Uterus (tissue), 2 donors: ENCODE data around the gene CACNA1C.

Experiments
- CTCF ChIP-seq, 4 experiments: fragments of 200-600 bp in 2 of 4; fragments of 450-650 bp in 2 of 4; sonication (generic) in 2 of 4; IDR thresholded peaks; one replicate each; pipeline ENCODE4 v1.5.1; 2016 to 2019; ENCODE audit warnings: antibody characterized with exemption in 4 of 4, mild to moderate bottlenecking in 2 of 4, moderate library complexity in 1 of 4
- POLR2A ChIP-seq, 2 donors: fragments of 450-650 bp; IDR thresholded peaks; one replicate each; pipeline ENCODE4 v1.6.1; 2016; ENCODE audit warnings: antibody characterized with exemption in 2 of 2, mild to moderate bottlenecking in 1 of 2, moderate library complexity in 1 of 2

DNA sequence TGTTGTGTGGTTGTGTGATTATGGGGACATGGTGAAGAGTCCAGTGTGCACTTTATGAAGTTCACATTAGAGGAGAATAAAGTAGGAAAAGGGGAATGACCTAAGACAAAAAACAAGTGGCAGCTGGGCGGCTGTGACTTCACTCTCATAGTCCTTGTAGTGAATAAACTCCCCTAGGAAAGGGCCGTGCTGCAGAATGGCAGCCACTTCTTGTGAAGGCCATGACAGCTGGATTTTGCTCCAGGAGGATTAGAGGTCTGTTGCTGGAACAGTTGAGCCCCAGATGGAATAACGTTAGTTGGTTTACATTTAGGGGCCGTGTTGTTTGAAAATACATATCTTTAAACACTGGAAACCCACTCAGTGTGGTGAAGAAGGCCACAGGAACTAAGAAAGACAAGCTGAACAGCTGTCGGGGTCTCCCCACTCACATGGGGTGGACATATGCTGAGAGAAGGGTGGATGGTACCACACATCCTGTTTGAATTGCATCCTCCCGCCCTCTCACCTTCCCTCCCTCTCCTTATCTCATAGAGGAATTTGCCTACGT is 276.9 kb downstream of the CACNA1C start:
- TF ChIP-seq POLR2A (IDR thresholded peaks at IDR 0.05) (no peak), CTCF (IDR thresholded peaks at IDR 0.05) (no peak)
